Measurements from ENCODE around the gene VARS2.
"Not testable (repeated sequence)": the region's sequence is repeated elsewhere in the genome, so short reads cannot be mapped to it uniquely, and the experiment has no call there.

VARS2 gene

GRCh38 chr6:30914076-30914853, at the start of gene VARS2:
Gene VARS2 (plus strand): TSS chr6:30914238. CDS start chr6:30914837, 599 bp downstream.
- DNase-seq (ENCODE audit: low spot score): peak; percentile 99

DNA sequence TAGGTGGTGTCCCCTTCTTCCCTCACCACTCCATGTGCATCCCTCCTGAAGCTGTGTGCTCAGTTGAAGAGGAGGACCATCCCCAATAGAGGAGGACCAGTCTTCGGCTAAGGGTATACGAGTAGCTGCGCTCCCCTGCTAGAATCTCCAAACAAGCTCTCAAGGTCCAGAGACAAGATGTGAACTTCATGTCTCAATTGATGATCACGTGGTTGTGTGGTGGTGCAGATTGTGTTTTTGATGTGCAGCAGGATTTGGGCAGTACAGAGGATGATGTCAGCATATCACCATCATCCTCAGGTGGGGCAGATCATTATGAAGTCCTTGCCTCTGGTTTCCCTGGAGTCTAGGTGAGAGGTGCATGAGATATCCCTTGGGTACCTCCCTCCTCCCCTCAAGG, 49.7 kb upstream of the VARS2 start:
- no peak for DNase-seq (ENCODE audit: low spot score)

DNA sequence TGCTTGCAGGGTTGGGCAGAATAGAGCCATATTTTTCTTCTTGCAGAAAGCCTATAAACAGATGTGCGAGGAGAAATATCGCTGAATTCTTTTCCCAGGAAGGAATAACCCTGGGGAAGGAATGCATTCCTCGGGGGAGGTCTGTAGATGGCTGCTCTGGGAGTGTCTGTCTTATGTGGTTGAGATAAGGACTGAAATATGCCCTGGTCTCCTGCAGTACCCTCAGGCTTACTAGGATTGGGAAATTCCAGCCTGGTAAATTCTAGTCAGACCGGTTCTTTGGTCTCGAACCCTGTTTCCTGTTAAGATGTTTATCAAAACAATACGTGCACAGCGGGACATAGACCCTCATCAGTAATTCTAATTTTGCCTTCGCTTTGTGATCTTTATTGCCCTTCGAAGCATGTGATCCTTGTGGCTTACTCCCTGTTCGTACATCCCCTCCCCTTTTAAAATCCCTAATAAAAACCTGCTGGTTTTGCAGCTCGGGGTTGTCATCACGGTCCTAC, 44.7 kb upstream of the VARS2 start:
- not testable (repeated sequence) for DNase-seq (ENCODE audit: low spot score)

DNA sequence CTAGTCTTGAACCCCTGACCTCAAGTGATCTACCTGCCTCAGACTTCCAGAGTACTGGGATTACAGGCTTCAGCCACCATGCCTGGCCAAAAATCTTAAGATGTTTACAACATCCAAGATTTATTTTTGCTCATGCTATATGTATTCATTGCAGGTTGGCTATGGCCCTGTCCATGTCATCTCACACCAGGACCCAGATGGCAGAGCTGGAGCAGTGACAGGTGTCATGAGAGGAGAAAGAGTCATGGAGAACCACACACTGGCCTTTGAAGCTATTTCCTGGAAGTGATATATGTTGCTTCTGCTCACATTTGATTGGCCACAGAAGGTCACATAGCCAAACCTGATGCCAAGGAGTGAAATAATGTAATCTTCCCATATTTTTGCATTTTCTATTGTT, 43.5 kb upstream of the VARS2 start:
- DNase-seq (ENCODE audit: low spot score): no peak

DNA sequence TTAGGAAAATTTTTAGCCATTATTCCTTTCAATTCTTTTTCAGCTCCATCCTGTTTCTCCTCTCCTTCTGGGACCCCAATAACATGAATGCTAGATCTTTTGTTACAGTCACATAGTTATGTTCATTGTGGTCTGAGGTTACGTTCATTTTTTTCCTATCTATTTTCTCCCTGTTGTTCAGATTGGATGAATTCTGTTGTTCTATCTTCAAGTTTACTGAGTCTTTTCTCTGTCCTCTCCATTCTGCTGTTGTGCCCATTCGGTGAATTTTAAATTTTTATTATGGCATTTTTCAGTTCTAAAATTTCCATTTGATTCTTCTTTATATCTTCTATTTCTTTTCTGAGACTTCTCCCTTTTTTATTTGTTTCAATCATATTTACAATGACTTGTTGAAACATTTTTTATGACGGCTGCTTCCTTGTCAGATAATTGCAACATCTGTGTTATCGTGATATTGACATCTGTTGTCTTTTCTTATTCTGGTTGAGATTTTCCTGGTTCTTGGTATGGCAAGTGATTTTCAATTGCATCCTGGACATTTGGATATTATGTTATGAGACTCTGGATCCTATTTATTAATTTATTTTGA, 42.4 kb upstream of the VARS2 start:
- no peak for DNase-seq (ENCODE audit: low spot score)

GRCh38 chr6:30873137-30873640, 40.8 kb upstream of the VARS2 start:
- DNase-seq (ENCODE audit: low spot score): no peak

- not testable (repeated sequence) for DNase-seq (ENCODE audit: low spot score)
These were observed 40.2 kb upstream of the VARS2 start for GRCh38 chr6:30873795-30874194.

- no peak for DNase-seq (ENCODE audit: low spot score)
These were observed 38.6 kb upstream of the VARS2 start for GRCh38 chr6:30875244-30876038.

DNA sequence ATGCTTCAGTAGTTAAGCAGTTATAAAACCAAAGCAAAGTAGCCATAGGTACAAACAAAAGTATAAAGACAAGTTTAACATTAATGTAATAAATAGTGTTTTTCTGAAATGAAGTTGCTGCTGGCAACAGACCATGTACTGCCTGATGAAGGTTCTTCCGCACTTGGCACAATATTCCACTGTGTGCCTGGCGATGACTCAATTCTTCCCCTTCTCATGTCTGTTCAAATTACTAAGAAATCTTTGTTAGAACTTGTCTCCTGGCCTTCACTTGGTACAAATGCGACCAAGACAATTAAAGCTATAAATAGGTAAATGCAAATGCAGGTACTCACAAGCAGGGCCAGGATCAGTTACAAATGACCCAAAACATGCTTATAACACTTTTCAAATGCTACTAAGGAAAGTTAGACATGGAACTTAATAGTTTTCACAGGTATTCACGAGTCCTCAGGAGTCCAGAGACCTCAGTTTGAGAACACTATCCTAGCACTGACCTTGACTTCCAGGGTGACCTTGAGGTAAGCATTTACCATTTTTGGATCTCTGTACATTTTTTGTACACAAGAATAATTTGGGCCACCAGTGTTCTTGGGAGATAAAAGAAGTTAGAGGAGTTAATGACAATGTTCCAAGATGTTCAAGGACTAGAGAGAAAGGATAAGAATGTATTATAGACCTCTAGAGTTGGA, 37.9 kb upstream of the VARS2 start:
- peak; percentile 56 for DNase-seq (ENCODE audit: low spot score)

DNA sequence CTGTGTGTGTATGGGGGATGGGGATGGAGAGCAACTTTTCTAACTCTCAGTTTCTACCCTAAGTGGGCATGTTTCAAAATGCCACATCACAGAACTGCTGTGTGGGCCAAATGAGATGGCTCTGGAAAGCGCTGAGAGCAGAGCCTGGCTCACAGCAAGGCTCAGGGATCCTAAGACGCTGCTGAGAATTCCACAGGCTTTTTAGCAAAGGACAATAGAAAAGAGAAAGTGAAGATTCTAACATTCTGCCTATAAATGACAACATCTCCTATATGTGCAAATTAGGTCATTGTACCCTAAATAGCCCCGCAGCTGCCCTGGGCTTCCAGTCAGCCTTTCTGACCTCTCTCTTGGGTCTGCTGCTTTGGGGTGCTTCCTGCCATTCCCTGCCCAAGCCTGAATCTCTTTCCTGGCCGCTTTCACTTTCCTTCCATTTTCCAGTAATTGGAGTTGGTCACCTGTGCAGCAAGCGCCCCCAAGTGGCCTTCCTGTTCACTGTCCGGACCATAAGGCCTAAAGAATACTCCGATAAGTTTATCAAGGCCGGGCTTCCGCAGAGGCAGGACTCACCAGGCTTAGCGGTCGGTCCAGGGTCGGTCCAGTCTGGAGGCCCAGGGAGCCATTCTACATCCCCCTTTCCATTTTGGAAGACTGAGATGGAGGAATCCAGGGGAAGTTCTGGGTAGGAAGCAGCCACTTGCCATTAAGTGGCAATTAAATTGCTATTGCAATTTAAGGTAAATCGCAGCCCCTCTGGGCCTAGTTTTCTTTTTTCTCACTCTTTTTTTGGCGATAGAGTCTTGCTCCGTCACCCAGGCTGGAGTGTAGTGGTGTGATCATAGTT, 36.4 kb upstream of the VARS2 start:
- DNase-seq (ENCODE audit: low spot score): peak; percentile 88

DNA sequence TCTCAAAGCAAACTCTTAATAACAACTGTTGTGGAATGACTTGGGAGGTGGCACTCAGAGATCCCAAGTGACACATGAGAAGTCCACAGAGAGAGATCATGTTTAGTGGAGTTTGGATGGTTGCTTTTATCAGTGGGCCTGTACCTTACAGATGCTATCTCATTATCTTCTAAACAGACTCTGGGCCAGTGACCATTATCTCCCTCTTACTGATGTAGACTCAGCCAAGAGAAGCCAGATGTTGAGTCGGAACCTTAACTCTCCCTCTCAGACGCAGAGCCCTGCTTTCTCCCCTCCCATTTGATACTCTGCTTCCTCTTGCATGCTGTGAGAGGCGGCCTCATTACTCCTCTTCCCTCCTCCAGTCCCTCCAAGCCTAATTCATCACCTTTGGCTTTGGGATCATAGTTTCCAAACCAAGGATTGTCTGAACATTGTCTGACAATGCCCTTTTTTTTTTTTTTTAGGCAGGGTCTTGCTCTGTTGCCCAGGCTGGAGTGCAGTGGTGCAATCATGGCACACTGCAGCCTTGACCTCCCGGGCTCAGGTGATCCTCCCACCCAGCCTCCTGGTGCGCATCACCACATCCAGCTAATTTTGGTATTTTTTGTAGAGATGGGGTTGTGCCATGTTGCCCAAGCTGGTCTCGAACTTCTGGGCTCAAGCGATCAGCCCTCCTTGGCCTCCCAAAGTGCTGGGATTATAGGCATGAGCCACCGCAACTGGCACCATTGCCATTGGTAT, 34.2 kb upstream of the VARS2 start:
- DNase-seq (ENCODE audit: low spot score): no peak

DNA sequence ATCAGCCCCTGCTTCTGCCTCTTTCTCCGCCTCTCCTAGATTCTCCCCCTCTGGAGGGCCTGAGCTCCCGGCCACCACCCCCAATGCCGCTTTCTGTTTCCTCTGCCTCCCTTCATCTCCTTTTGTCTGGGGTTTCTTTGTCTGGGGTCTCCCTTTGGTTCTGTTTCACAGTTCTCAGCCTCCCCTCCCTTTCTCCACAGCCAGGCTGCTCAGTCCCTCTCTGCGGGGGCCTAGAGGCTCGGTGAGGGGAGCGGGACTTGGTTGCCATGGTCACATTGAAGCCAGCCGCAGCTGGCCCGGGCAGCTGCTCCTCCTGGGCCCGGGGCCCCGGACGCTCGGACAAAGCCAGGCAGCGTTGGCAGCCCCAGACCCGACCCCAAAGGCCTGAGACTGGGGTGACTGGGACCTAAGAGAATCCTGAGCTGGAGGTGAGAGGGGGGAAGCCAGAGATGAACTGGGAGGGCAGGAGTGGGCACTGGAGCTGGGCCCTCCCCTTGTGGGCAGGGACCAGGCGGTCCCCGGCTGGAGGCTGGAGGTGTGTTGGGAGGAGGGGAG, 33.3 kb upstream of the VARS2 start:
- no peak for DNase-seq (ENCODE audit: low spot score)

- DNase-seq (ENCODE audit: low spot score): no peak
These were observed 32.4 kb upstream of the VARS2 start for GRCh38 chr6:30881392-30882203.

- peak; percentile 11 for DNase-seq (ENCODE audit: low spot score)
These were observed 31.8 kb upstream of the VARS2 start for GRCh38 chr6:30882204-30882758.

GRCh38 chr6:30882759-30883684, 31.0 kb upstream of the VARS2 start:
- peak; percentile 10 for DNase-seq (ENCODE audit: low spot score)

DNA sequence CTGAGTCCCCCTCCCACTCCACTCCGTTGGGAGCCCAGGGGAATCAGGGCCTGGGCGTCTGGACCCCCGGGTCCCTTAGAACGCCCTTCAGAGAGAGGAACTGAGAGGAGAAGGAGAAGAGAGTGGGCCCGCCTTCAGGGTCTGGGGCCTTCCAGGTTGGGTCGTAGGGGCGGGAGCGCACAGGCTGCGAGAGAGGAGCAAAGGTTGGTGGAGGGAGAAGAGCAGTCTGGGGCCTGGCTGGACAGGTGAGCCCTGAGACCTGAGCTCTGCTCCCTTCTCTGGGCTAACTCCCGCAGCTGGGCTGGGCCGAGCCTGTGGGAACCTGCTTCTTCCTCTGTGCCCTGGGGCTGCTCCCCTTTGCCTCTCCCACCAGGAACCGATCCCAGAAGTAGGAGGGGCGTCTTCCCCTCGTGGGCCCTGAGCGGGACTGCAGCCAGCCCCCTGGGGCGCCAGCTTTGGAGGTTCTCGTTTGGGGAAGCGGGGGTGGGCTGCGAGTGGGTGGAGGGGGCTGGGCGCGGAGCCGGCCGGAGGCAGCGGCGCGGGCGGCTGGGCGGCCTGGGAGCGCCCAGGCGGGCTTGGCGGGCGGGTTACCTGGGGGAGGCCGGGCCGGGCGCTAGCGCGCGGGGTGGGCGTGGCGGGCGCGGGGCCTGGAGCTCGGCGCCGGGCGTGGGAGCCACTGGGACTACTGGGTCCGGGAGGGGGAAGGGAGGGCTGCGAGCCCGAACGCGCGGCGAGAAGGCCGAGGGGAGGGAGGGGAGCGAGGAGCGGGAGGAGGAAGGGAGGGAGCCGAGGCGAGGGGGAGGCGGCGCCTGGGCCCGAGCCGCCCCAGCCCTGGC, 30.1 kb upstream of the VARS2 start, which contains the start of gene DDR1:
Gene DDR1, plus strand, starts transcription at position 835 of the 836 bp plus-strand sequence. CDS start 4,211 bp downstream, outside the sequence.
- DNase-seq (ENCODE audit: low spot score): peak; percentile 87

Measured in AG20443 (cell line).